Endothelial cell of umbilical vein (primary cell): Measurements from ENCODE around the gene MUC13. TPM values are rescaled to one million over a fixed set of nuclear protein-coding genes. Genes with fewer than 3 reads are reported as not detected.

Source experiments
- BruUV-seq: library from RNA; stranded (reverse); fragments of 400-500 nt; replicated peaks from 2 replicates; lab custom pipeline; 2021; lab: Mats Ljungman, UMichigan
- CTCF ChIA-PET: fragments of 300-600, 350-600 bp; sonication (Branson Sonifier 250); formaldehyde crosslinking; loops from one replicate; lab custom pipeline; 2021; ENCODE audit warnings: antibody characterized with exemption, inconsistent platforms; lab: Charles Lee
- POLR2A ChIA-PET: fragments of 300-600, 350-600 bp; sonication (Branson Sonifier 250); formaldehyde crosslinking; loops from one replicate; lab custom pipeline; 2021; ENCODE audit warnings: antibody characterized with exemption, inconsistent platforms; lab: Charles Lee
- DNase-seq: peaks from one replicate; pipeline ENCODE4 v3.0.0-alpha.2; 2011; ENCODE audit warnings: low read depth, low spot score
- FAIRE-seq: peaks from 2 replicates; lab custom pipeline; 2011; peaks lifted over from hg19 to GRCh38; lab: Jason Lieb, UNC
- H2AFZ ChIP-seq: 2 replicates; pipeline ENCODE4 v1.6.0; 2012; ENCODE audit warnings: low read depth, low read length, control low read depth, inconsistent platforms
- H3K27ac ChIP-seq: 2 replicates; pipeline ENCODE4 v1.5.1; 2011; ENCODE audit warnings: low read depth, mild to moderate bottlenecking, control low read depth, low read length, moderate library complexity; ENCODE audit not compliant: insufficient read depth
- H3K27me3 ChIP-seq, 2 experiments: 2 replicates each; pipeline versions ENCODE4 v1.6.0 to v1.6.1; 2011; ENCODE audit warnings: low read length in 2 of 2, mixed read lengths in 1 of 2; ENCODE audit not compliant: control insufficient read depth in 2 of 2, insufficient read depth in 2 of 2
- H3K36me3 ChIP-seq, 2 experiments: 2 replicates in 1 of 2; 3 replicates in 1 of 2; pipeline ENCODE4 v1.5.1; 2011; ENCODE audit warnings: low read length in 2 of 2, mild to moderate bottlenecking in 1 of 2, moderate library complexity in 1 of 2; ENCODE audit not compliant: control insufficient read depth in 2 of 2, insufficient read depth in 2 of 2; ENCODE audit errors: extremely low read depth in 1 of 2
- H3K4me1 ChIP-seq: 3 replicates; pipeline ENCODE4 v1.5.1; 2011; ENCODE audit warnings: mild to moderate bottlenecking, low read length; ENCODE audit not compliant: control insufficient read depth, insufficient read depth; ENCODE audit errors: extremely low read depth
- H3K4me2 ChIP-seq: 2 replicates; pipeline ENCODE4 v1.6.1; 2011; ENCODE audit warnings: low read length, control low read depth, mixed read lengths; ENCODE audit not compliant: insufficient read depth
- H3K4me3 ChIP-seq, 3 experiments: fragments of 200-600 bp in 1 of 3; sonication (generic), shearing (Covaris generic) in 1 of 3; replicated peaks in 1 of 3; 2 replicates each; pipeline ENCODE4 v1.5.1; 2011 to 2016; ENCODE audit warnings: control low read depth in 3 of 3, low read length in 3 of 3, mild to moderate bottlenecking in 2 of 3, inconsistent platforms in 1 of 3, low read depth in 1 of 3, moderate library complexity in 1 of 3; ENCODE audit not compliant: insufficient read depth in 1 of 3
- H3K79me2 ChIP-seq: 2 replicates; pipeline ENCODE4 v1.6.0; 2012; ENCODE audit warnings: low read length, inconsistent platforms; ENCODE audit not compliant: control insufficient read depth, insufficient read depth
- H3K9ac ChIP-seq: replicated peaks from 2 replicates; pipeline ENCODE3; 2011; ENCODE audit warnings: low read length, control low read depth; ENCODE audit not compliant: insufficient read depth; ENCODE audit errors: extremely low read depth
- H3K9me1 ChIP-seq: replicated peaks from 3 replicates; pipeline ENCODE4 v1.6.0; 2011; ENCODE audit warnings: mild to moderate bottlenecking, low read length; ENCODE audit not compliant: control insufficient read depth, insufficient read depth; ENCODE audit errors: extremely low read depth
- H3K9me3 ChIP-seq: replicated peaks from 2 replicates; pipeline ENCODE4 v1.5.1; 2012; ENCODE audit warnings: low read length, inconsistent platforms; ENCODE audit not compliant: control insufficient read depth, insufficient read depth
- H4K20me1 ChIP-seq: replicated peaks from 2 replicates; pipeline ENCODE3; 2011; ENCODE audit warnings: mild to moderate bottlenecking, low read length; ENCODE audit not compliant: control insufficient read depth, insufficient read depth; ENCODE audit errors: extremely low read depth
- EZH2 ChIP-seq: IDR thresholded peaks from 2 replicates; pipeline ENCODE4 v1.6.1; 2012; ENCODE audit warnings: borderline replicate concordance, low read depth, mild to moderate bottlenecking, moderate library complexity, low read length, inconsistent platforms; ENCODE audit not compliant: severe bottlenecking
- FOS ChIP-seq: IDR thresholded peaks from 2 replicates; pipeline ENCODE4 v1.6.1; 2011; ENCODE audit warnings: mild to moderate bottlenecking, low read length, moderate library complexity, borderline replicate concordance; ENCODE audit not compliant: insufficient read depth
- GATA2 ChIP-seq: IDR thresholded peaks from 2 replicates; pipeline ENCODE4 v1.7.0; 2011; ENCODE audit warnings: low read depth, mild to moderate bottlenecking, moderate library complexity, mixed read lengths, low read length; ENCODE audit not compliant: insufficient read length, insufficient read depth
- JUN ChIP-seq: IDR thresholded peaks from 2 replicates; pipeline ENCODE4 v1.6.1; 2011; ENCODE audit warnings: borderline replicate concordance, low read depth; ENCODE audit not compliant: insufficient read length, insufficient read depth
- MYC ChIP-seq: IDR thresholded peaks from one replicate; pipeline ENCODE4 v1.6.1; 2011; ENCODE audit warnings: mild to moderate bottlenecking, low read depth, low read length
- POLR2A ChIP-seq: IDR thresholded peaks from 2 replicates; pipeline ENCODE4 v1.6.1; 2012; ENCODE audit warnings: low read depth, mild to moderate bottlenecking, control low read depth, low read length
- POLR2AphosphoS5 ChIP-seq: IDR thresholded peaks from 2 replicates; pipeline ENCODE4 v1.6.1; 2012; ENCODE audit warnings: low read depth, mild to moderate bottlenecking, control low read depth, low read length, moderate library complexity; ENCODE audit not compliant: insufficient read depth
- dilution Hi-C: fragments of 300-500 bp; cut with MboI; formaldehyde crosslinking; loops from one replicate; pipeline ENCODE4 v1.15.0; 2019; ENCODE audit warnings: low sequenced_read_pairs; ENCODE audit not compliant: extremely low pct_ligation_motif_present
- intact Hi-C: fragments of 100-400 bp; cut with micrococcal nuclease; formaldehyde crosslinking; loops from one replicate; pipeline ENCODE4 v1.10.0; 2022
- polyA plus RNA-seq, 4 experiments: library from polyadenylated mRNA; depleted of rRNA in 3 of 4; stranded (reverse) in 3 of 4; unstranded in 1 of 4; fragments of >200 nt; gene quantifications; 2 replicates each; pipeline versions ENCODE4 v1.2.1 to v1.2.3, GENCODE V29; 2011 to 2012; ENCODE audit warnings: missing spikeins in 1 of 4
- total RNA-seq: library from RNA; stranded (reverse); gene quantifications from 2 replicates; pipeline ENCODE4 v1.2.3, GENCODE V29; 2021
- TF ChIP-seq, protein P1 (sequence below): IDR thresholded peaks from 2 replicates; pipeline ENCODE4 v1.6.1; 2011; ENCODE audit not compliant: insufficient read depth, insufficient read length
- TF ChIP-seq, protein P2 (sequence below), 2 donors: IDR thresholded peaks; 1 replicate in 1 of 2; 2 replicates in 1 of 2; pipeline ENCODE4 v1.5.1; 2011; ENCODE audit warnings: low read length in 2 of 2, mild to moderate bottlenecking in 2 of 2, moderate library complexity in 2 of 2, control low read depth in 1 of 2, inconsistent platforms in 1 of 2, low read depth in 1 of 2; ENCODE audit not compliant: insufficient read depth in 1 of 2; ENCODE audit errors: extremely low read depth in 1 of 2

The MUC13 gene
- total and polyA plus RNA-seq, 2 donors (not counting 3 experiments of a cell fraction or from before 2014, with no cell fraction given) = not detected

- dilution Hi-C loops = no loop called here
- Histone ChIP-seq H3K4me3 (no peak overlapping the region), H3K9me3 (no peaks in the 10 kb centered on the region), H2AFZ (no peak overlapping the region), H4K20me1 (no peaks in the 10 kb centered on the region), H3K36me3 (peaks cover 0 to 7% of the 10 kb centered on the region in 2 experiments), H3K79me2 (no peaks in the 10 kb centered on the region), H3K27ac (no peak overlapping the region), H3K4me1 (peaks cover 3% of the 10 kb centered on the region), H3K9ac (no peak overlapping the region), H3K4me2 (no peak overlapping the region), H3K27me3 (no peaks in the 10 kb centered on the region), H3K9me1 (no peaks in the 10 kb centered on the region)
- POLR2A ChIA-PET = interaction anchor here (0.5 kb wide), 1 partner anchor 80 kb away, joined by 4 read pairs; no protein-coding TSS in a partner anchor
- no peak for DNase-seq
- peak; percentile 35 for FAIRE-seq
- BruUV-seq = no TSS peak
- CTCF ChIA-PET = interaction anchor here (1.0 to 1.8 kb wide), 6 partner anchors 9 to 203 kb away, joined by 3 to 5 read pairs (median 3); no protein-coding TSS in a partner anchor
- intact Hi-C loops = no loop called here
- TF ChIP-seq MYC = no peak
- no peak for TF ChIP-seq POLR2AphosphoS5
- TF ChIP-seq, protein P1, sequence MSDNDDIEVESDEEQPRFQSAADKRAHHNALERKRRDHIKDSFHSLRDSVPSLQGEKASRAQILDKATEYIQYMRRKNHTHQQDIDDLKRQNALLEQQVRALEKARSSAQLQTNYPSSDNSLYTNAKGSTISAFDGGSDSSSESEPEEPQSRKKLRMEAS = no peak
- TF ChIP-seq FOS = no peak
- TF ChIP-seq, protein P2, sequence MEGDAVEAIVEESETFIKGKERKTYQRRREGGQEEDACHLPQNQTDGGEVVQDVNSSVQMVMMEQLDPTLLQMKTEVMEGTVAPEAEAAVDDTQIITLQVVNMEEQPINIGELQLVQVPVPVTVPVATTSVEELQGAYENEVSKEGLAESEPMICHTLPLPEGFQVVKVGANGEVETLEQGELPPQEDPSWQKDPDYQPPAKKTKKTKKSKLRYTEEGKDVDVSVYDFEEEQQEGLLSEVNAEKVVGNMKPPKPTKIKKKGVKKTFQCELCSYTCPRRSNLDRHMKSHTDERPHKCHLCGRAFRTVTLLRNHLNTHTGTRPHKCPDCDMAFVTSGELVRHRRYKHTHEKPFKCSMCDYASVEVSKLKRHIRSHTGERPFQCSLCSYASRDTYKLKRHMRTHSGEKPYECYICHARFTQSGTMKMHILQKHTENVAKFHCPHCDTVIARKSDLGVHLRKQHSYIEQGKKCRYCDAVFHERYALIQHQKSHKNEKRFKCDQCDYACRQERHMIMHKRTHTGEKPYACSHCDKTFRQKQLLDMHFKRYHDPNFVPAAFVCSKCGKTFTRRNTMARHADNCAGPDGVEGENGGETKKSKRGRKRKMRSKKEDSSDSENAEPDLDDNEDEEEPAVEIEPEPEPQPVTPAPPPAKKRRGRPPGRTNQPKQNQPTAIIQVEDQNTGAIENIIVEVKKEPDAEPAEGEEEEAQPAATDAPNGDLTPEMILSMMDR (IDR thresholded peaks at IDR 0.05; ENCODE audit: extremely low read depth in 1 of 2, insufficient read depth in 1 of 2, low read depth in 1 of 2, low read length in 2 of 2) = no peak
- TF ChIP-seq POLR2A = no peak
- no peak for TF ChIP-seq EZH2
- TF ChIP-seq JUN = no peak
- TF ChIP-seq GATA2 = no peak
These were observed 29.2 kb upstream of the MUC13 start for GRCh38 chr3:124963755-124964154.
